Measurements from ENCODE around the gene MPPED2.

- TF ChIP-seq, protein P1, sequence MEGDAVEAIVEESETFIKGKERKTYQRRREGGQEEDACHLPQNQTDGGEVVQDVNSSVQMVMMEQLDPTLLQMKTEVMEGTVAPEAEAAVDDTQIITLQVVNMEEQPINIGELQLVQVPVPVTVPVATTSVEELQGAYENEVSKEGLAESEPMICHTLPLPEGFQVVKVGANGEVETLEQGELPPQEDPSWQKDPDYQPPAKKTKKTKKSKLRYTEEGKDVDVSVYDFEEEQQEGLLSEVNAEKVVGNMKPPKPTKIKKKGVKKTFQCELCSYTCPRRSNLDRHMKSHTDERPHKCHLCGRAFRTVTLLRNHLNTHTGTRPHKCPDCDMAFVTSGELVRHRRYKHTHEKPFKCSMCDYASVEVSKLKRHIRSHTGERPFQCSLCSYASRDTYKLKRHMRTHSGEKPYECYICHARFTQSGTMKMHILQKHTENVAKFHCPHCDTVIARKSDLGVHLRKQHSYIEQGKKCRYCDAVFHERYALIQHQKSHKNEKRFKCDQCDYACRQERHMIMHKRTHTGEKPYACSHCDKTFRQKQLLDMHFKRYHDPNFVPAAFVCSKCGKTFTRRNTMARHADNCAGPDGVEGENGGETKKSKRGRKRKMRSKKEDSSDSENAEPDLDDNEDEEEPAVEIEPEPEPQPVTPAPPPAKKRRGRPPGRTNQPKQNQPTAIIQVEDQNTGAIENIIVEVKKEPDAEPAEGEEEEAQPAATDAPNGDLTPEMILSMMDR (IDR thresholded peaks at IDR 0.05), result no peak
- no peak for TF ChIP-seq POLR2A (IDR thresholded peaks at IDR 0.05)
Measured at GRCh38 chr11:30610628-30611027, 24.5 kb upstream of the MPPED2 start.

Data from lower leg skin (tissue), 3 donors.